GM19239 (cell line): ENCODE data around the gene KCNIP1.
"Not testable (repeated sequence)": the region's sequence is repeated elsewhere in the genome, so short reads cannot be mapped to it uniquely, and the experiment has no call there.

Experiments
- DNase-seq: peaks from one replicate; pipeline ENCODE4 v3.0.0; 2011; ENCODE audit warnings: low spot score; ENCODE audit not compliant: insufficient read length
- FAIRE-seq: peaks from 2 replicates; lab custom pipeline; 2011; peaks lifted over from hg19 to GRCh38; lab: Jason Lieb, UNC

The KCNIP1 gene

GRCh38 chr5:170739446-170739845 lies 235.6 kb downstream of the KCNIP1 start:
- DNase-seq (no peak), FAIRE-seq (no peak)

GRCh38 chr5:170740551-170741205 lies 236.9 kb downstream of the KCNIP1 start:
- FAIRE-seq, result no peak
- no peak for DNase-seq

GRCh38 chr5:170741801-170742200 lies 238.0 kb downstream of the KCNIP1 start:
- FAIRE-seq (no peak), DNase-seq (no peak)

- FAIRE-seq (no peak), DNase-seq (no peak)
These were observed 240.0 kb downstream of the KCNIP1 start for GRCh38 chr5:170743876-170744212.

GRCh38 chr5:170745481-170746071 lies 241.8 kb downstream of the KCNIP1 start:
- DNase-seq, result no peak
- no peak for FAIRE-seq

GRCh38 chr5:170746075-170746960 lies 242.5 kb downstream of the KCNIP1 start:
- FAIRE-seq (no peak), DNase-seq (no peak)

GRCh38 chr5:170746961-170747340 lies 243.1 kb downstream of the KCNIP1 start:
- no peak for DNase-seq
- FAIRE-seq, result no peak

- no peak for DNase-seq
These were observed 243.5 kb downstream of the KCNIP1 start for GRCh38 chr5:170747357-170747756.

GRCh38 chr5:170747851-170748250 lies 244.0 kb downstream of the KCNIP1 start:
- FAIRE-seq, result no peak
- no peak for DNase-seq

More at GRCh38 chr5:170747357-170747756, 243.5 kb downstream of the KCNIP1 start:
- FAIRE-seq, result no peak

GRCh38 chr5:170748951-170749471 lies 245.2 kb downstream of the KCNIP1 start:
- no peak for DNase-seq
- FAIRE-seq, result no peak

GRCh38 chr5:170749911-170750431 lies 246.2 kb downstream of the KCNIP1 start:
- FAIRE-seq (no peak), DNase-seq (no peak)

- FAIRE-seq (no peak), DNase-seq (no peak)
These were observed 247.0 kb downstream of the KCNIP1 start for GRCh38 chr5:170750791-170751190.

- DNase-seq (no peak), FAIRE-seq (no peak)
These were observed 247.8 kb downstream of the KCNIP1 start for GRCh38 chr5:170751631-170752030.

GRCh38 chr5:170752257-170753215 lies 248.7 kb downstream of the KCNIP1 start:
- FAIRE-seq, result no peak
- DNase-seq, result no peak

- FAIRE-seq, result no peak
These were observed 249.5 kb downstream of the KCNIP1 start for GRCh38 chr5:170753311-170753710.

GRCh38 chr5:170754508-170754907 lies 250.7 kb downstream of the KCNIP1 start:
- not testable (repeated sequence) for DNase-seq

More at GRCh38 chr5:170753311-170753710, 249.5 kb downstream of the KCNIP1 start:
- DNase-seq, result no peak

GRCh38 chr5:170755679-170756456 lies 252.0 kb downstream of the KCNIP1 start:
- no peak for FAIRE-seq
- DNase-seq, result no peak

More at GRCh38 chr5:170754508-170754907, 250.7 kb downstream of the KCNIP1 start:
- not testable (repeated sequence) for FAIRE-seq

GRCh38 chr5:170756691-170757090 lies 252.9 kb downstream of the KCNIP1 start:
- FAIRE-seq (no peak), DNase-seq (no peak)

- FAIRE-seq (peak; percentile 78), DNase-seq (peak; percentile 45)
These were observed 253.4 kb downstream of the KCNIP1 start for GRCh38 chr5:170757182-170757601.
